ENCODE measurements around the gene GPR171.

GPR171 gene

GRCh38 chr3:151197228-151197627 lies 5.8 kb downstream of the GPR171 start:
- Histone ChIP-seq H3K36me3 (ENCODE audit: control insufficient read depth, insufficient read depth, low read length) (no peaks in the 10 kb centered on the region), H3K9me3 (ENCODE audit: control insufficient read depth, insufficient read depth, low read length) (no peaks in the 10 kb centered on the region), H3K27me3 (ENCODE audit: control insufficient read depth, insufficient read depth, low read length) (no peaks in the 10 kb centered on the region), H3K4me3 (ENCODE audit: low read depth, low read length) (no peak overlapping the region), H3K4me1 (ENCODE audit: control insufficient read depth, insufficient read depth, low read length) (no peaks in the 10 kb centered on the region), H3K9ac (ENCODE audit: low read depth, low read length) (no peak overlapping the region)

- no peaks in the 10 kb centered on the region for H3K36me3 ChIP-seq (ENCODE audit: control insufficient read depth, insufficient read depth, low read length)
- no peak overlapping the region for H3K9ac ChIP-seq (ENCODE audit: low read depth, low read length)
Measured at GRCh38 chr3:151196434-151196833, 6.6 kb downstream of the GPR171 start.

GRCh38 chr3:151195826-151196225 lies 7.2 kb downstream of the GPR171 start:
- Histone ChIP-seq H3K4me1 (ENCODE audit: control insufficient read depth, insufficient read depth, low read length) (no peaks in the 10 kb centered on the region), H3K9me3 (ENCODE audit: control insufficient read depth, insufficient read depth, low read length) (no peaks in the 10 kb centered on the region), H3K27me3 (ENCODE audit: control insufficient read depth, insufficient read depth, low read length) (no peaks in the 10 kb centered on the region), H3K9ac (ENCODE audit: low read depth, low read length) (no peak overlapping the region), H3K36me3 (ENCODE audit: control insufficient read depth, insufficient read depth, low read length) (no peaks in the 10 kb centered on the region), H3K4me3 (ENCODE audit: low read depth, low read length) (no peak overlapping the region)

More at GRCh38 chr3:151196434-151196833, 6.6 kb downstream of the GPR171 start:
- H3K4me3 ChIP-seq (ENCODE audit: low read depth, low read length): no peak overlapping the region
- no peaks in the 10 kb centered on the region for H3K27me3 ChIP-seq (ENCODE audit: control insufficient read depth, insufficient read depth, low read length)
- H3K4me1 ChIP-seq (ENCODE audit: control insufficient read depth, insufficient read depth, low read length): no peaks in the 10 kb centered on the region
- H3K9me3 ChIP-seq (ENCODE audit: control insufficient read depth, insufficient read depth, low read length): no peaks in the 10 kb centered on the region

- no peak overlapping the region for H3K9ac ChIP-seq (ENCODE audit: low read depth, low read length)
- H3K36me3 ChIP-seq (ENCODE audit: control insufficient read depth, insufficient read depth, low read length): no peaks in the 10 kb centered on the region
- H3K27me3 ChIP-seq (ENCODE audit: control insufficient read depth, insufficient read depth, low read length): no peaks in the 10 kb centered on the region
- H3K4me1 ChIP-seq (ENCODE audit: control insufficient read depth, insufficient read depth, low read length): no peaks in the 10 kb centered on the region
- no peaks in the 10 kb centered on the region for H3K9me3 ChIP-seq (ENCODE audit: control insufficient read depth, insufficient read depth, low read length)
- H3K4me3 ChIP-seq (ENCODE audit: low read depth, low read length): no peak overlapping the region
Measured at GRCh38 chr3:151192545-151192944, 10.5 kb downstream of the GPR171 start.

GRCh38 chr3:151191095-151191494 lies 11.9 kb downstream of the GPR171 start:
- Histone ChIP-seq H3K4me1 (ENCODE audit: control insufficient read depth, insufficient read depth, low read length) (no peaks in the 10 kb centered on the region), H3K9me3 (ENCODE audit: control insufficient read depth, insufficient read depth, low read length) (no peaks in the 10 kb centered on the region), H3K36me3 (ENCODE audit: control insufficient read depth, insufficient read depth, low read length) (no peaks in the 10 kb centered on the region), H3K9ac (ENCODE audit: low read depth, low read length) (no peak overlapping the region), H3K4me3 (ENCODE audit: low read depth, low read length) (no peak overlapping the region), H3K27me3 (ENCODE audit: control insufficient read depth, insufficient read depth, low read length) (no peaks in the 10 kb centered on the region)

- H3K4me1 ChIP-seq (ENCODE audit: control insufficient read depth, insufficient read depth, low read length): no peaks in the 10 kb centered on the region
- no peaks in the 10 kb centered on the region for H3K9me3 ChIP-seq (ENCODE audit: control insufficient read depth, insufficient read depth, low read length)
- H3K9ac ChIP-seq (ENCODE audit: low read depth, low read length): no peak overlapping the region
- no peaks in the 10 kb centered on the region for H3K36me3 ChIP-seq (ENCODE audit: control insufficient read depth, insufficient read depth, low read length)
- no peak overlapping the region for H3K4me3 ChIP-seq (ENCODE audit: low read depth, low read length)
- H3K27me3 ChIP-seq (ENCODE audit: control insufficient read depth, insufficient read depth, low read length): no peaks in the 10 kb centered on the region
Measured at GRCh38 chr3:151183265-151183671, 19.7 kb downstream of the GPR171 start.

- Histone ChIP-seq H3K9ac (ENCODE audit: low read depth, low read length) (no peak overlapping the region), H3K4me1 (ENCODE audit: control insufficient read depth, insufficient read depth, low read length) (no peaks in the 10 kb centered on the region), H3K36me3 (ENCODE audit: control insufficient read depth, insufficient read depth, low read length) (no peaks in the 10 kb centered on the region), H3K9me3 (ENCODE audit: control insufficient read depth, insufficient read depth, low read length) (no peaks in the 10 kb centered on the region), H3K27me3 (ENCODE audit: control insufficient read depth, insufficient read depth, low read length) (no peaks in the 10 kb centered on the region), H3K4me3 (ENCODE audit: low read depth, low read length) (no peak overlapping the region)
Measured at GRCh38 chr3:151182349-151183079, 20.5 kb downstream of the GPR171 start.

GRCh38 chr3:151178208-151178845 lies 24.7 kb downstream of the GPR171 start:
- Histone ChIP-seq H3K4me1 (ENCODE audit: control insufficient read depth, insufficient read depth, low read length) (no peaks in the 10 kb centered on the region), H3K4me3 (ENCODE audit: low read depth, low read length) (no peak overlapping the region), H3K27me3 (ENCODE audit: control insufficient read depth, insufficient read depth, low read length) (no peaks in the 10 kb centered on the region), H3K36me3 (ENCODE audit: control insufficient read depth, insufficient read depth, low read length) (no peaks in the 10 kb centered on the region), H3K9ac (ENCODE audit: low read depth, low read length) (no peak overlapping the region), H3K9me3 (ENCODE audit: control insufficient read depth, insufficient read depth, low read length) (no peaks in the 10 kb centered on the region)

- H3K9me3 ChIP-seq (ENCODE audit: control insufficient read depth, insufficient read depth, low read length): no peaks in the 10 kb centered on the region
- H3K9ac ChIP-seq (ENCODE audit: low read depth, low read length): no peak overlapping the region
- H3K36me3 ChIP-seq (ENCODE audit: control insufficient read depth, insufficient read depth, low read length): no peaks in the 10 kb centered on the region
- no peak overlapping the region for H3K4me3 ChIP-seq (ENCODE audit: low read depth, low read length)
- no peaks in the 10 kb centered on the region for H3K4me1 ChIP-seq (ENCODE audit: control insufficient read depth, insufficient read depth, low read length)
- no peaks in the 10 kb centered on the region for H3K27me3 ChIP-seq (ENCODE audit: control insufficient read depth, insufficient read depth, low read length)
Measured at GRCh38 chr3:151175952-151176351, 27.1 kb downstream of the GPR171 start.

- H3K4me3 ChIP-seq (ENCODE audit: low read depth, low read length): no peak overlapping the region
- H3K27me3 ChIP-seq (ENCODE audit: control insufficient read depth, insufficient read depth, low read length): no peaks in the 10 kb centered on the region
- no peak overlapping the region for H3K9ac ChIP-seq (ENCODE audit: low read depth, low read length)
- no peaks in the 10 kb centered on the region for H3K36me3 ChIP-seq (ENCODE audit: control insufficient read depth, insufficient read depth, low read length)
- no peaks in the 10 kb centered on the region for H3K9me3 ChIP-seq (ENCODE audit: control insufficient read depth, insufficient read depth, low read length)
- H3K4me1 ChIP-seq (ENCODE audit: control insufficient read depth, insufficient read depth, low read length): no peaks in the 10 kb centered on the region
Measured at GRCh38 chr3:151174351-151174750, 28.7 kb downstream of the GPR171 start.

GRCh38 chr3:151171145-151171757 lies 31.8 kb downstream of the GPR171 start:
- H3K4me1 ChIP-seq (ENCODE audit: control insufficient read depth, insufficient read depth, low read length): no peaks in the 10 kb centered on the region
- no peaks in the 10 kb centered on the region for H3K27me3 ChIP-seq (ENCODE audit: control insufficient read depth, insufficient read depth, low read length)
- H3K36me3 ChIP-seq (ENCODE audit: control insufficient read depth, insufficient read depth, low read length): no peaks in the 10 kb centered on the region
- no peak overlapping the region for H3K9ac ChIP-seq (ENCODE audit: low read depth, low read length)
- H3K4me3 ChIP-seq (ENCODE audit: low read depth, low read length): no peak overlapping the region
- no peaks in the 10 kb centered on the region for H3K9me3 ChIP-seq (ENCODE audit: control insufficient read depth, insufficient read depth, low read length)

All from iPS-15b (cell line).